K562 (cell line): ENCODE measurements around the gene IPCEF1.

ENCODE experiments used
- DACH1 ChIP-seq: fragments of 450-650 bp; IDR thresholded peaks from 2 replicates; pipeline ENCODE4 v1.6.1; 2018; ENCODE audit not compliant: partially characterized antibody
- PTTG1 ChIP-seq: fragments of 450-650 bp; IDR thresholded peaks from 2 replicates; pipeline ENCODE4 v1.6.1; 2016; ENCODE audit warnings: low read depth, mild to moderate bottlenecking, missing genetic modification characterization, missing compliant biosample characterization
- TARDBP ChIP-seq: fragments of 450-650 bp; IDR thresholded peaks from 2 replicates; pipeline ENCODE4 v1.6.1; 2016

DNA sequence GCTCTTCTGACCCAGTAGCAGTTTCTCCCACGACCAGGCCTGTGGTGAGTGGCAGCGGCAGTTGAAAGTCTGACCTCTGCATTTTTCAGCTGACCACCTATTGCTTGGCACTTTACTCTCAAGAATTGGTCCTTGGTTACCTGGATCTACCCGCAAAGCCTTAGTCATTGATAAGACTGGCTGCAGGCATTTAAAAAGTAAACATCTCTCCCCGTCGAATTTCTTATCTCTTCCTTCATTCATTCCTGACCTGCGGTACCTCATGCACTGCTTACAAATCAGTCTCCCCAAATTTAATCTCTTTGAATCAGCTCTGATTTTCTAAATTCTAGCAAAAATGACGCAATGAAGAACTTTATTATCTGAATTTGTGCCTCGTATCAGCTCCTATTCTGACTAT is 26.1 kb upstream of the IPCEF1 start:
- TF ChIP-seq PTTG1 (tag) (no peak), TARDBP (no peak), DACH1 (no peak)
